ENCODE measurements around the gene CPN1. TPM values are rescaled to one million over a fixed set of nuclear protein-coding genes. Genes with fewer than 3 reads are reported as not detected.

CPN1 gene
- total and polyA plus RNA-seq, 8 donors = not detected

GRCh38 chr10:99999319-100000108 lies 82.2 kb downstream of the CPN1 start:
- TF ChIP-seq, protein P1, sequence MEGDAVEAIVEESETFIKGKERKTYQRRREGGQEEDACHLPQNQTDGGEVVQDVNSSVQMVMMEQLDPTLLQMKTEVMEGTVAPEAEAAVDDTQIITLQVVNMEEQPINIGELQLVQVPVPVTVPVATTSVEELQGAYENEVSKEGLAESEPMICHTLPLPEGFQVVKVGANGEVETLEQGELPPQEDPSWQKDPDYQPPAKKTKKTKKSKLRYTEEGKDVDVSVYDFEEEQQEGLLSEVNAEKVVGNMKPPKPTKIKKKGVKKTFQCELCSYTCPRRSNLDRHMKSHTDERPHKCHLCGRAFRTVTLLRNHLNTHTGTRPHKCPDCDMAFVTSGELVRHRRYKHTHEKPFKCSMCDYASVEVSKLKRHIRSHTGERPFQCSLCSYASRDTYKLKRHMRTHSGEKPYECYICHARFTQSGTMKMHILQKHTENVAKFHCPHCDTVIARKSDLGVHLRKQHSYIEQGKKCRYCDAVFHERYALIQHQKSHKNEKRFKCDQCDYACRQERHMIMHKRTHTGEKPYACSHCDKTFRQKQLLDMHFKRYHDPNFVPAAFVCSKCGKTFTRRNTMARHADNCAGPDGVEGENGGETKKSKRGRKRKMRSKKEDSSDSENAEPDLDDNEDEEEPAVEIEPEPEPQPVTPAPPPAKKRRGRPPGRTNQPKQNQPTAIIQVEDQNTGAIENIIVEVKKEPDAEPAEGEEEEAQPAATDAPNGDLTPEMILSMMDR (IDR thresholded peaks at IDR 0.05) = no peak
- Histone ChIP-seq H3K27me3 (no peaks in the 10 kb centered on the region), H3K36me3 (no peaks in the 10 kb centered on the region), H3K9me3 (no peaks in the 10 kb centered on the region), H3K4me3 (no peak overlapping the region), H3K27ac (no peak overlapping the region), H3K4me1 (peaks cover 4 to 35% of the 10 kb centered on the region in 2 donors)
- ATAC-seq (no peak), DNase-seq (no peak)
- intact Hi-C loops (cut with DNase I) = no loop called here

- Histone ChIP-seq H3K27ac (no peak overlapping the region), H3K4me3 (no peak overlapping the region), H3K36me3 (no peaks in the 10 kb centered on the region), H3K9me3 (no peaks in the 10 kb centered on the region), H3K4me1 (peaks cover 6 to 40% of the 10 kb centered on the region in 2 donors), H3K27me3 (no peaks in the 10 kb centered on the region)
- no peak for DNase-seq
- ATAC-seq = no peak
- intact Hi-C loops (cut with DNase I) = no loop called here
- TF ChIP-seq, protein P1 (IDR thresholded peaks at IDR 0.05) = no peak
These were observed 82.8 kb downstream of the CPN1 start for GRCh38 chr10:99998889-99999288.

DNA sequence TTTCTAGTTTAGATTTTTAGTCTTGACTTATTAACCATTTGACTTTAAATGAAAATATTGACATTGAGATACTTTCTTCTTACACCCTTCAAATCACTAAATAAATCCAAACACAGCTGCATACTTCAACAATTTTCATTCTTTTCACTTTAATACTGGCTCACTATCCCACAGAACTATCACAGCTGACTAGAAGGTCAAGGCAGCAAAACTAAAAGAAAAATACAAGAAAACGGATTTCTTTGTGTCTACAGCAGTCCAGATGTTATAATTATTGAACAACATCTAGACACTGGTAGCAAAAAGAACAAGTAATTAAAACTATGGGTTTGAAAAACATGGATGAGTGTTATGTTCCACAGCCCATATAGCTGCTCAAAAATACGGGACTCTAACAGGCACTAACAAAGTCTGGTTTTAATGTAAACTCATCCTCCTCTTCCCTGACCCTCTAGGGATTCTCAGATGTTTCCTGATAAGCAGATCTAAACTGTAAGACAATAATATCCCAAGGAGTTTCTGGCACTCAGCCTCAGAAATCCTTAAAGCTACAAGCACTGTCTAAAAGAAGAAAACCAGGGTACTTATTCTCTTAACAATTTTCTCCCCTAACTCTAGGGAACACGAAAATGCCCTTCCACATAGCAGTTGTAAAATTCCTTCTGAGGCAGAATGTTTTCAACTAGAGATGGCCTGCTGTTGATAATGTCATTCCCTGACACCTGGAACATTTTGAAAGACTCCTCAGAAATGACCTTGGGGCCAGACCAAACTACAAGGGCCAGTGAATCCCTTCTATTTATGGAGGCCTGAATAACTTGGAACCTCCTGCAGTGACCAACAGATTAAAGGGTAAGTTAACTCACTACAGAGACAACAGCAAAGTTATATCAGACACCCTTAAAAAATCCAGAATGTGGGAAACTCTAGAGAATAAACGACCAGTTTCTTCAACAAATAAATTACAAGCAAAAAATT lies 84.7 kb downstream of the CPN1 start:
- Histone ChIP-seq H3K4me3 (no peak overlapping the region), H3K27me3 (no peaks in the 10 kb centered on the region), H3K27ac (peak overlapping the region in 1 of 2 donors; percentile 24), H3K9me3 (no peaks in the 10 kb centered on the region), H3K36me3 (no peaks in the 10 kb centered on the region), H3K4me1 (peaks cover 6 to 42% of the 10 kb centered on the region in 2 donors)
- TF ChIP-seq, protein P1 (IDR thresholded peaks at IDR 0.05) = no peak
- no peak for DNase-seq
- intact Hi-C loops (cut with DNase I) = no loop called here
- no peak for ATAC-seq

DNA sequence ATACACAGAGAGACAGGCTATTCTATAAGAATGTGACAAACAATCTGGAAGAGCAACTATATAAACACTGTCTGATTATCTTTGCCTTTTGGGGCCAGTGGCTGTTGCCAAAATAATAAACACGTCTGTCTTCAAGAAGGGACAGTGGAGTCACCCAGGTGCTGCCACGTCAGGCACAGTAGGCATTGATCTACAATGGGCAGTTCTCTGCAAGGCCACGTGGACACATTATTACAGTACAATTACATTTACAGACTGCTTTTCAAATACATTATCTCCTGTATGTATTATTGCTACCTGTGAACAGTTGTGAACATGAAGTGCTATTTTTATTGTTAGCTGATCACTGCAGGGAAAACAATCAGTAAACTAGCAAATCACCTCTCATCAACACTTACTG lies 86.0 kb downstream of the CPN1 start:
- Histone ChIP-seq H3K4me3 (no peak overlapping the region), H3K27me3 (no peaks in the 10 kb centered on the region), H3K9me3 (no peaks in the 10 kb centered on the region), H3K36me3 (no peaks in the 10 kb centered on the region), H3K4me1 (peaks cover 6 to 46% of the 10 kb centered on the region in 2 donors), H3K27ac (peak overlapping the region in 1 of 2 donors; percentile 86)
- intact Hi-C loops (cut with DNase I) = no loop called here
- DNase-seq (no peak), ATAC-seq (no peak)
- TF ChIP-seq, protein P1 (IDR thresholded peaks at IDR 0.05) = no peak

DNA sequence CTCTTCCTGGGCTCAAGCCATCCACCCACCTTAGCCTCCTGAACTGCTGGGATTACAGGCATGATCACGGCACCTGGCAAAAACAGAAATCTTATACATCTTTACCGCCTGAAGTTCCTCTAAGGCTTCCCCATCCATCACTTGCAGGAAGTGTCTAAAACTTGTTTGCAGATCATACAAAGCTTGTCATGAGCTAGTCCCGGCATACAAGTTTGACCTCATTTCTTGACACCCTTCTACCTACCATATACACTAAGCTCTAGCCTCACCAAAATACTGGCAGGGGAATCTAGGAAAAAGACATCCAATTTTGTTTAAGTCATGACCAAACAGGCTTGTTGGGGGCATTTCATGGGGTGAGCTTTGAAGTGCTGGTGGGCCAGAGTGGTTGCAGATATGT lies 86.4 kb downstream of the CPN1 start:
- H3K27ac ChIP-seq = peak overlapping the region in 1 of 2 donors; percentile 86
- no peak overlapping the region for H3K4me3 ChIP-seq
- H3K27me3 ChIP-seq = no peaks in the 10 kb centered on the region
- TF ChIP-seq, protein P1 (IDR thresholded peaks at IDR 0.05) = no peak
- peaks cover 6 to 46% of the 10 kb centered on the region in 2 donors for H3K4me1 ChIP-seq
- intact Hi-C loops (cut with DNase I) = no loop called here
- no peak for DNase-seq
- ATAC-seq = no peak
- H3K36me3 ChIP-seq = no peaks in the 10 kb centered on the region
- H3K9me3 ChIP-seq = no peaks in the 10 kb centered on the region

All from left lung (tissue), 10 donors.